Measurements from ENCODE around the gene MRPL10.
A peak's percentile ranks its signal among the peaks of the same experiment; 100 is the strongest.

The MRPL10 gene

GRCh38 chr17:47831003-47831933, at the start of gene MRPL10, which contains the start of gene LRRC46:
Gene MRPL10 (minus strand): TSS chr17:47831541. CDS start chr17:47831511, 30 bp downstream.
Gene LRRC46 (plus strand): TSS chr17:47831670. CDS start chr17:47831990, 320 bp downstream.
- DNase-seq: peak; percentile 91 to 94

GRCh38 chr17:47879776-47880454, 48.6 kb upstream of the MRPL10 start:
- no peak for DNase-seq

GRCh38 chr17:47879028-47879585, 47.8 kb upstream of the MRPL10 start:
- DNase-seq: no peak

- no peak for DNase-seq
Observed at GRCh38 chr17:47878203-47879027, 47.1 kb upstream of the MRPL10 start.

DNA sequence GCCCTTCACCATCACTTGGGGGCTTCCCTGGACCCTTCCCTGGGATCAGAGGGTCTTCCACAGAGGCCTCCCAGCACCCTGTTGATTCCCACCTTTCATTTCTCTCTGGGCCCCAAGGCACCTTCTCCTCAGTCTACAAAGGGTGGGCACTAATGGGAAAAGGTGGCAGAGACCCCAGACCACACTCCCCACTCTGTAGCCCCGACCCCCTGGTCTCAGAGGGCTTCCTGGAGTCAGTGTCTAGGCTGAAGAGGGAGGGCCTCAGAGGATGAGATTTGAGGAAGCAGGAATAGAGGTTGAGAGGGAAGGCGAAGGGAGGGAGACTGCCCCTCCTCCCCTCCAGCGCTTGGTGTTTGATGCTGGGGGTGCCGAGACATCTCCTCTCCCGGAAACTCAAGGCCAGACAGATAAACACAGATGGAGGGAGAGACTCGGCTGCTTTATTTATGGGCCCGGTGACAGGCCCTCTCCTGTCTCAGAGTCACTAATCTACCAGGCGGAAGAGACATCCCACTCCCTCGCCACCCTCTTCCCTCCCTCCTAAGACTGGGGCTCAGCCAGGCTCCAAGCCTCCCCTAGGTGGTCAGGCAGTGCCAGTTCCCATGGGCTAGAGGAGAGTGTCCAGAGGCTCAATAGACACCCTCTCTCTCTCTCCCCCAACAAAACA, 46.2 kb upstream of the MRPL10 start:
- no peak for DNase-seq

- DNase-seq: no peak
Observed at GRCh38 chr17:47875011-47875985, 44.0 kb upstream of the MRPL10 start.

GRCh38 chr17:47873200-47874090, 42.1 kb upstream of the MRPL10 start:
- no peak for DNase-seq

DNA sequence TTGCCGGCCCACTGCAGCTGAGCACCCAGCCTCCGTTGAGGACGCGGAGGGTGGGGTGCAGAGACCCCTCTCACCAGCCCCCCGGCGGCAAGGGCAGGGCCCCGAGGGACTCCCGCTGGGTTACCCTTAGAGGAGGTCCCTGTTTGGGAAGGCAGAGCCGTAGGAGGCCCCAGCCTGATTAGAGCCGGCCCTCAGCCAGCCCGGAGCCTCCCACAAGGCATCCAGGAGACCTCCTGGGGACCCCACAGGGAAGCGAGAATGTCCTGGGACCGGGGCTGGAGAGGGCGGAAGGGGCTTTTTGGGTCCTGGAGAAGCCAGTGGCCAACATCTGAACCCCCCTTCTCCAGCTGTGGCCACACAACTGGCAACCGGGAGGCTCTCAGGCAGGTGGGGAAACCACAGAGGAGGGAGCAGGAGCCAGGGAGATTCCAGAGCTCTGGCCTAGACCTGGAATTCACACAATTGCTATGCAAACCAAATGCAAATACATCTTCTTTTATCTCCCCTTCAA, 41.4 kb upstream of the MRPL10 start:
- no peak for DNase-seq

- DNase-seq: no peak
Observed at GRCh38 chr17:47872019-47872650, 40.8 kb upstream of the MRPL10 start.

DNA sequence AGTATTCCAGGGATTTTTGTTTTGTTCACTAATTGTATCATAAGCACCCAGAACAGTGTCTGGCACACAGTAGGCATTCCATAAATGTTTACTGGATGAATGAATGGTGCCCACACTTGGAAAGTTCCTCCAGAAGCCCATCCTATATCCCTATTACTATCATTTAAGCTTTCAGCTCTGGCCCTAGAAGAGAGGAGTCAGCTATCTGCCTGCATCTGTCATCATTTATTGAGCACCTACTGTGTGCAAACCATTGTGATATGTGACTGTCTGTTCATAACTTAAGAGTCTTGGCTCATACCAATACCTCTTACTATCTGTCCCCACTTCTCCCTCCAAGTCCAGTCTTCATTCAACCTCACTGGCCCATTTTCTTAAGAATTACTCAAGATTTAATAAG, 39.7 kb upstream of the MRPL10 start:
- DNase-seq: no peak

- DNase-seq: no peak
Observed at GRCh38 chr17:47870056-47870455, 38.7 kb upstream of the MRPL10 start.

DNA sequence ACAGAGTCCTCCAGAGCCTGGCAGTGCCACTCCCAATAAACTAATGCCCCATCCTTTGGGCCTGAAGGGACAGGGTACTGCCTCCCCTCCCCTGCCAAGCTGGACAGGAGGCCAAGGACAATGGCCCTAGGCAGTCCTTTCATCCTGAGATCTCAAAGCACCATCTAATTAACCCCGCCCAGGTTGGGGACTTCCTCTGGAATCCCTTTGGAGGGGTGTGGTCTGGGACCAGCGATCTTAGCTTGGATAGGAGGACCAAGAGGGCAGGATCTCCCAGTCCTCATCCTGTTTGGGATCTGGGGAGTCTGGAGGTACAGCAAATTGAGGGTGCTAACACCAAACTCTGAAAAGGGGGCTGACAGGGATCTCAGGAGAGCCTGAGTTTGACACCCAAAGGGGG, 37.8 kb upstream of the MRPL10 start:
- DNase-seq: no peak

DNA sequence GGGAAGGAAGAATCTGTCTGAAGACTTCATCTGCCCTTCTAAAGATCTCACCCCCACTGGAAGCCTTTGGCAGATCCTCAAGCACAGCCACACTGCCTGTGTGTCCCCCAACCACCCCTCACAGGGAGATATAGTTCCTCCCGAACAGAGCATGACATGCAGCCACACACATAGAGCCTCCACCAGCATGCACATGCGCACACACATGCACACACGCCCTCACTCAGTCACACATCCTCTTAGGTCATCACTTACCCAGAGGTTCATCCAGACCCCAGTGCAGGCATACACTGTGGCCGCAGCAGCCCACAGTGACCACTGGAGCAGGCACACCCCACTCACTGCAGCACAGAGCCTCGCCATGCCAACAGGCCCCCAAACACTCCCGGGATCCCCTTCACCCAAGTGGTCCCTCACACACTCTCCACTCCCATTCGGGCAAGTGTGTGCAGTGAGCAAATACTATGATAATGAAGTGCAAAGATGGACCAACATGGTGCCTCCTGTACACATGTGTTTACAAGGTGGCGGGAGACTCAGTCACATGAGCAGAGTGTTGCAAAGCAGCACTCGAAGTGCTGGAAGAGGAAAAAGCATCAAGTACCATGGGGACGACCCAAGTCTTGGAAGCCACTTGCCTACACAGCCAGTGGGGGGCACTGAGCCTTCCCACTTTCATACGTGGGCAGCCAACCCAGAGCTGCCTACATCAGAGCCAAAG, 36.6 kb upstream of the MRPL10 start:
- DNase-seq: no peak

GRCh38 chr17:47866941-47867340, 35.6 kb upstream of the MRPL10 start:
- no peak for DNase-seq

GRCh38 chr17:47864791-47865216, 33.5 kb upstream of the MRPL10 start:
- no peak for DNase-seq

- no peak for DNase-seq
Observed at GRCh38 chr17:47862621-47863440, 31.5 kb upstream of the MRPL10 start.

DNA sequence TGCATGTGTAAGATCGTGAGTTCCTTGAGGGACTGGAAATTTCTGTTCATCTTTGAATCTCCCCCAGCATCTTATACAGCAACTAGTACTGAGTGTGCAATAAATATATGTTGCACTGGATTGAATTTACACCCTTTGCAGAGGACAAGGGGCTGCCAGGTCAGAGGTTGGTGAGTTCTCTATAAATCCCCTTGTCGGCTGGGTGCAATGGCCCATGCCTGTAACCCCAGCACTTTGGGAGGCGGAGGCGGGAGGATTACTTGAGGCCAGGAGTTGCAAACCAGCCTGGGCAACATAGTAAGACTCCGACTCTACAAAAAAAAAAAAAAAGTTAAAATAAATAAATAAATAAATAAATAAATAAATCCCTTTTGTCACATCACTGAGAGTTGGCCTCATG, 29.0 kb upstream of the MRPL10 start:
- no peak for DNase-seq

All from CD4-positive, alpha-beta T cell treated with Interferon alpha-2 for 1 hour (primary cell).